Stimulated activated CD4-positive, alpha-beta T cell treated with anti-CD3 and anti-CD28 coated beads, Interleukin-4, amount 100 ng/mL, for 4 hours (primary cell): ENCODE results near the gene OR52M1.
"Not testable (repeated sequence)": the region's sequence is repeated elsewhere in the genome, so short reads cannot be mapped to it uniquely, and the experiment has no call there.

ENCODE experiments used
- DNase-seq, 2 experiments: peaks; one replicate each; pipeline ENCODE4 v3.0.0-alpha.2; 2020

The OR52M1 gene

DNA sequence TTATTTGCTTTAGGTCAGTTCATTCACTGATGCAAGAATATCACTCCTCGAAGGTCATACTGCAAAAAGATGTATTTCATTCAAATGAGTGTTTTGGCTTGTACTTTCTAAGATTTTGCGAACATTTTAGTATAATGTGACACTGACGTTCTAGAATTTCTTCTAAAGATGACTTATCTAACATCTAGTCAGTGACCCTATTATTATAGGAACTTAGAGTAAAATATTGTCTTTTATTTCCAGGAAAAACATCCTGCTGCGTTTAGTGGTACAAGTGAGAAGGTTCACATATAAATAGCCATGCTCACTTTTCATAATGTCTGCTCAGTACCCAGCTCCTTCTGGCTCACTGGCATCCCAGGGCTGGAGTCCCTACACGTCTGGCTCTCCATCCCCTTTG, at the start of gene OR52M1:
Gene OR52M1 (plus strand): TSS at position 301 of the 400 bp plus-strand sequence. CDS start 0 bp downstream, at position 301.
- no peak for DNase-seq

GRCh38 chr11:4495487-4495886, 49.5 kb upstream of the OR52M1 start:
- no peak for DNase-seq

- no peak for DNase-seq
These were observed 49.0 kb upstream of the OR52M1 start for GRCh38 chr11:4495986-4496385.

DNA sequence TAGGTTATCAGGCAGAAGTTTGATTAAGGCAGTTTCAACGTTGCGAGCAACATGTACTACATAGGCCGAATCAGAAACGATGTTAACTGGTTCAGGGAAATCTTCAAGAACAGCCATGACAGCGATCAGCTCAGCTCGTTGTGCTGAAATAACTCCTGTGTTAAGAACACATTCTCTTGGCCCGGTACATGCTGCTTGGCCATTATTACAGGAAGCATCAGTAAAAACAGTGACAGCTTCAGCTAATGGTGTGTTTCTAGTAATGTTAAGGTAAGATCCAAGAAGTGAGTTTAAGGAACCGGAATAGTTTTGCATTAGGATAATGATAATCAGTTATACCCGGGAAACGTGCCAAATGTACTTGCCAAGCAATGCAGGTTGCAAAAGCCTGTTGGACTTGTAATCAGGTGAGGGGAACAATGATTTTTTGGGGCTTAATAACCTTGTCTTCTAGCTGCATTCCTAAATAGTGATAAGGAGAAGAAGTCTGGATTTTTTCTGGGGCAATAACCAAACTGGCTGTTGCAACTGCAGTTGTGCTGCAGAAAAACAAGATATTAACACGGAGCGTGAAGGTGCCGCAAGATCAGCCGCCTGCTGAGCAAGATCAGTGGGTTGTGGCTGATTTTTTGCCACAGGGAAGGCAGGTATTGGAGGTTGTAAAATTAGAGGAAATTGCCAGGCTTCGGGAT, 48.3 kb upstream of the OR52M1 start:
- DNase-seq: no peak

- no peak for DNase-seq
These were observed 36.1 kb upstream of the OR52M1 start for GRCh38 chr11:4508886-4509285.

DNA sequence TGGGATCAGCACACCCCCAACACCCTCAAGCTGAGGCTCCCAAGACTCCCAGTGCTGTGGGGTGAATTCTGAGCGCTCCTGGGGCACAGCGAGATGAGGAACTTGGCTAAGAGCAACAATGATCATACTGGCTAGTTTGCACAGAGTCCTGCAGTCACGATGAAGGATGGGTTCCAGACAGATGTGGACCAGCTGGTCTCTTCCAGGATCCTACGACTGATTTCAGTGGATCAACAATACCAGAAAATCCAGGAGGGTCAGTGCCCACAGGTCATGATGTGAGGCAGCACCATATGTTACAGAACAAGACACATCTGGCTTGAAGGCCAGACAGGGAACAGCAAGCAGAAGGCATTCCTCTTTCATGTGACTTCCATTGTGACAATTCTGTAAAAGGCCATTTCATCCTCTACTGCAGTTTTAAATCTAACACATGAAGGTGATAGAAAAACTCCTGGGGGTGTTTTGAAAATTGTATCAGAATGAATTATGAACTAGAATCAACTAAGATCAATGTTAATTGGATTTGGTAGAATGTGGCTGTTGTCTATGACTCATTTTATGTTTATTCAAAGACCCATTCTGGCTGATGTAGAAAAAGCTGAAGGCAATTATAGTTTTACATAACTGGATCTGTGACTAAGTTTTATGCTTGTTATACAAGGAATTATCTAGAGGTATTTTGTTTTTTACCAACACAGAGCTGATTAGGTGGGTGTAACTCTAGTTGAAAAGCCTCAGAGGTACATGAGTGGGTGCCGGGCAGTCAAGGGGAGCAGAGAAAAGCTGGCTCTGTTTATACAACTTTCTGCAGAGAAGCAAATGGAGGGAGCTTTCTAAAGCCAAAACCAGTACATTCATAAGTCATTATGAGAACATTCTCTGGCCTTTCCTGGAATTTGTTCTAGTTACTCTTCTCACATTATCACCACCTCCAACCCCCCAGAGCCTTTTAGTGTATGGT, 33.4 kb upstream of the OR52M1 start:
- no peak for DNase-seq

- no peak for DNase-seq
These were observed 30.8 kb upstream of the OR52M1 start for GRCh38 chr11:4514196-4514595.

GRCh38 chr11:4522339-4522738, 22.7 kb upstream of the OR52M1 start:
- no peak for DNase-seq

DNA sequence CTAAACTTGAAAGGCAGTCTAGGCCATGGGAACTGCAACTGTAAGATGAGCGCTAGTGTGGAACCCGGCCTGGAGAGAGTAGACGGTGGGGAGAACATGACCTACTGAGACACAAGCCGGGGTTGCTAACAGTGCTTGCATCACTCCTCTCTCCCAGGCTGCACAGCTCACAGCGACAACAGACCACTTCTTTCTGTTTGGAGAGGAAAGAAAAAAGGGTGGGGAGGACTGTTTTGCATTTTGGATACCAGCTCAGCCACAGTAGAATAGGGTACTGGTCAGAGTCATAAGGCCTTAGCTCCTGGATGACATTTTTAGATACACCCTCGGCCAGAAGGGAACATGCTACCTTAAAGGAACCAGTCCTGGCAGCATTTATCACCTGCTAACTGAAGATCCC, 22.2 kb upstream of the OR52M1 start:
- no peak for DNase-seq

GRCh38 chr11:4523666-4524065, 21.3 kb upstream of the OR52M1 start:
- DNase-seq: no peak

GRCh38 chr11:4527926-4528325, 17.1 kb upstream of the OR52M1 start:
- no peak for DNase-seq

DNA sequence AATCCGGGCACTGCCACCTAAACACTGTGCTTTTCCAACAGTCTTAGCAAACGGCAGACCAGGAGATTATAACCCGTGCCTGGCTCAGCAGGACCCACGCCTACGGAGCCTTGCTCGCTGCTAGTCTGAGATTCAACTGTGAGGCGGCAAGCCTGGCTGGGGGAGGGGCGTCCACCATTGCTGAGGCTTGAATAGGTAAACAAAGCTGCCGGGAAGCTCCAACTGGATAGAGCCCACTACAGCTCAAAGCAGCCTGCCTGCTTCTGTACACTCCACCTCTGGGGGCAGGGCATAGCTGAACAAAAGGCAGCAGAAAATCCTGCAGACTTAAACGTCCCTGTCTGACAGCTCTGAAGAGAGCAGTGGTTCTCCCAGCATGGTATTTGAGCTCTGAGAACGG, 13.3 kb upstream of the OR52M1 start:
- DNase-seq: not testable (repeated sequence)

DNA sequence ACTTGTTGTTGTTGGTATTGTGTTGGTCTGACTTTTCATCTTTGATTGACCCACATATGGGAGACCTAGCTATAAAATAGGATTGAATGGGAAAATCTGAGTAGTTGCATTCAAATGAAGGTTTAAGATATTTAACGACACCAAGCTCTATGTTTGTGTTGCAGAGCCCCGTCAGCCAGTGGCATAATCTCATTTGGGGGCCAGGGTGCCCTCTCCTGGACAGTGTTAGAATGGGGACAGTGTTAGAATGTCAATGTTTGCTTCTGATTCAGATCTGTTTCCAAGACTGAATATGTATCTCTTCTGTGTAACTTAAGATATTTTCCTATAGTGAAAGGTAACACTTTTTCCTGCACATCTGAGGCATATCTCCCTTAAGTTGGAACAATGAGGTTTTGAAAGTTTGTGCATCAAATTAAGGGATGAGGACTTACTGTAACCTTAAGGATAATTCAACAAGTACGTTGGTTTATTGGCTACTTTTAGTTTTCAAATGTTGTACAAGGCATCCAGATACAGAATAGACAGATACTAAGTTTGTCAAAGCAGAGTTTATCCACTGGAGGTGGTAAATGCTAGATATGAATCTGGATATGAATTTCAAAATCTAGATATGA, 5.3 kb upstream of the OR52M1 start:
- peak; percentile 23 to 39 for DNase-seq

- DNase-seq: no peak
These were observed 3.9 kb upstream of the OR52M1 start for GRCh38 chr11:4541071-4541470.

DNA sequence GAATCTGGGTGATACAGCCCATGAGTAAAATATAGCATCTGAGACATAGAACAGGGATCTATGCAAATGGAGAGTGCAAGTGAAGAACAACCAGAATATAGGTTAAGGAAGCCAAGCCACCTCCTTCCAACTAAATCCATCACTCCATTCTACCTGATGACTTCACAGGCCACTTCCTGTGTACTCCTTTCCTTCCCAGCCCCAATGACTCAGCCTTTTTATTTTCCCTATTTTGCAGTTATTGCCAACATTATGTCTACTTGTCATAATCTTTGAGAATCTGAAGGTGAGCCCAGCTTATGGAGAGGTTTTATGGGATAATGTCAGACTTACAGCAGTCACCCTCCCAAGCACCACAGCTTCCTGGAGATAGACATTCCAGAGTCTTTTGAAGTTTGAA, 1.4 kb upstream of the OR52M1 start:
- DNase-seq: no peak

DNA sequence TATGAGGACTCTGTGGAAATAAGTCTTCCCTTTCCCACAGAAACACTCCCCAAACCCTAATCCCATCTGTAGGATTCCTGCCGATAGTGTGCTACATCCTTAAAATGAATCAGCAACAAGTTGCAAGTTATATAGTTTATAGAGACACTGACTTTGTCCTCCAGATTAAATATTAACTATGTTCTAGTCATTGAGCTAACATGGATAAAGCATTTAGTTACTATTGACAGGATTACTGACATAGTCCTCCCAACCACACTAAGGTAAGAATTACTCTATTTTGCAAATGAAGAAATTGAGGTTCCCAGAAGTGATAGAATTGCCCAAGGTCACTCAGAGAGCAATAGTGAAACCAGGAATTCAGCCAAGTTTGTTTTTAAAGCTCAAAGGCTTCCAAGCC, 1.9 kb downstream of the OR52M1 start:
- DNase-seq: no peak

DNA sequence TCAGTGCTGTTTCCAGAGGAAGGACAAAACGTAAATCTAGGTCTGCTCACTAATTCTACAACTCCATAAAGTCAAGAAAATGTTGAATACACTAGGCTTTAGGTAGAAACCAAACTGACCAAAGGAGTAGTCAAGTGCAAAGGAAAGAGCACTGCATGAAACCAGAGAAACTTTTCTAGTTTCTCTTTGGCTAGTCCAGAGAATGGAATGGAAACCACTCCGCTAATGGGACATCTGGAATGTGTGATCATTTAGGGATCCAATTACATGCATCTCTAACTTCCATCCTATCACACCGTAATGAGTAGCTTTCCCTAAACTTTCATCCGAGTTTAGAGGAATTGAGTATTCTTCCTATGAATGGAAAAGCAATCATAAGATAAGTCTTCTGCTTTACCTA, 2.4 kb downstream of the OR52M1 start:
- DNase-seq: no peak

- DNase-seq: no peak
These were observed 6.5 kb downstream of the OR52M1 start for GRCh38 chr11:4551346-4551979.

DNA sequence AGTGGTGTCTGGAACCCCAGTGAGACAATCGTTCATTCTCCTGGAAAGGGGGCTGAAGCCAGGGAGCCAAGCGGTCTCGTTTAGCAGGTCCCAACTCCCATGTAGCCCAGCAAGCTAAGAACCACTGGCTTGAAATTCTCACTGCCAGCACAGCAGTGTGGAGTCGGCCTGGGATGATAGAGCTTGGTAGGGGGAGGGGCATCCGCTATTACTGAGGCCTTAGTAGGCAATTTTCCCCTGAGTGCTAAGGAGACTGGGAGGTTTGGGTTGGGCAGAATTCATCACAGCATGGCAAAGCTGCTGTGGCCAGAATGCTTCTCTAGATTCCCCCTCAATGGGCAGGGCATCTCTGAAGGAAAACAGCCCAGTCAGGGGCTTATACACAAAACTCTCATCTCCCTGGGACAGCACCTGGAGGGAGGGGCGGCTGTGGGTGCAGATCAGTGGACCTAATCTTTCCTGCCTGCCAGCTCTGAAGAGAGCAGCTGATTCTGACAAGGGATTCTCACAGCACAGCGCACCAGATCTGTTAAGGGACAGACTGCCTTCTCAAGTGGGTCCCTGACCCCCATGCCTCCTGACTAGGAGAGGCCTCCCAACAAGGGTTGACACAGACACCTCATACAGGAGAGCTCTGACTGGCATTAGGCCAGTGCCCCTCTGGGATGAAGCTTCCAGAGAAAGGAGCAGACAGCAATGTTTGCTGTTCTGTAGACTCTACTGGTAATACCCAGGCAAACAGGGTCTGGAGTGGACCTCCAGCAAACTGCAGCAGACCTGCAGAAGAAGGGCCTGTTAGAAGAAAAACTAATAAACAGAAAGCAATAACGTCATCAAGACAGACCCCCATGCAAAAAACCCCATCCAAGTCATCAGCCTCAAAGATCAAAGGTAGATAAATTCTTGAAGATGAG, 14.8 kb downstream of the OR52M1 start:
- no peak for DNase-seq

DNA sequence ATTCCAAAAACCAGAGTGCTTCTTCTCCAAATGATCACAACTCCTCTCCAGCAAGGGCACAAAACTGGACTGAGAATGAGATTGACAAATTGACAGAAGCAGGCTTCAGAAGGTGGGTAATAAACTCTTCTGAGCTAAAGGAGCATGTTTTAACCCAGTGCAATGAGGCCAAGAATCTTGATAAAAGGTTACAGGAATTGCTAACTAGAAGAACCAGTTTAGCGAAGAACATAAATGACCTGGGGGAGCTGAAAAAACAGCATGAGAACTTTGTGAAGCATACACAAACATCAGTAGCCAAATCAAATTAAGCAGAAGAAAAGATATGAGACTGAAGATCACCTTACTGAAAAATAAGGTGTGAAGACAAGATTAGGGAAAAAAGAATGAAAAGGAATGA, 15.5 kb downstream of the OR52M1 start:
- no peak for DNase-seq

DNA sequence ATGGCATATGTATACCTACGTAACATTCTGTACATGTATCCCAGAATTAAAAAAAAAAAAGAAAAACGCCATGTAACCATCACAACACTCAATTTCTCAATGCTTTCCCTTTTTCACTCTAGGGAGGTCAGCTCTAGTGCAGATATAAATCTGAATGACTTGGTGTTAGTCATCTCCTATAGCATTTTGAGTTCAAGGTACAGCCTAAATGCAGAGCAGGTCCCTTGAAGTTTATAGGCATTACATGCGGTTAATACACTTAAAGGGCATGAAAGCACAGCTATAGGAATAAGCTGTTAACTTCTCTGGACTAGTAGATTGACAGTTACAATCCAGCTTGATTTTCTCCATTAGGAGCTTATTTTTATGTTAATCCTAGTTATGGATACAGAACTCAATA, 20.4 kb downstream of the OR52M1 start:
- DNase-seq: no peak

DNA sequence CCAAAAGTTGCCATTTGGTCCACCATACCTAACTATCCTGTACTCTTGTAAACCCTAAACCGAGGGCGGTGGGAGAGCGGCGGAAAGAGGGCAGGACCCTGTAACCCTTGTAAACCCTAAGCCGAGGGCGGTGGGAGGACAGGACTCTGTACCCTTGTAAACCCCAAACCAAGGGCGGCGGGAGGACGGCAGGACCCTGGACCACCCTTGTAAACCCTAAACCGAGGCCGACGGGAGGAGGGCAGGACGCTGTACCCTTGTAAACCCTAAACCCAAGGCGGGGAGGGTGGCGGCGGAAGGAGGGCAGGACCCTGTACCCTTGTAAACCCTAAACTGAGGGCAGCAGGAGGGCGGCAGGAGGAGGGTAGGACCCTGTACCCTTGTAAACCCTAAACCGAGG, 24.1 kb downstream of the OR52M1 start:
- no peak for DNase-seq
